Effector memory CD4-positive, alpha-beta T cell (primary cell): ENCODE measurements around the gene KLRC1.
"Not testable (repeated sequence)": the region's sequence is repeated elsewhere in the genome, so short reads cannot be mapped to it uniquely, and the experiment has no call there.

Experiments
- DNase-seq, 3 donors: peaks; one replicate each; pipeline ENCODE4 v3.0.0-alpha.2; 2020
- H3K27ac ChIP-seq: 2 replicates; pipeline ENCODE4 v1.7.0; 2013; ENCODE audit warnings: mild to moderate bottlenecking, low read length, moderate library complexity; ENCODE audit not compliant: insufficient read depth, poor library complexity, severe bottlenecking
- H3K27me3 ChIP-seq: replicated peaks from 2 replicates; pipeline ENCODE4 v1.7.0; 2013; ENCODE audit warnings: mild to moderate bottlenecking, low read length; ENCODE audit not compliant: insufficient read depth, control insufficient read depth, poor library complexity, severe bottlenecking
- H3K36me3 ChIP-seq: 2 replicates; pipeline ENCODE4 v1.7.0; 2013; ENCODE audit warnings: mild to moderate bottlenecking, low read length, moderate library complexity; ENCODE audit not compliant: control insufficient read depth, insufficient read depth
- H3K4me1 ChIP-seq: 2 replicates; pipeline ENCODE4 v1.7.0; 2013; ENCODE audit warnings: low read length, mild to moderate bottlenecking; ENCODE audit not compliant: control insufficient read depth, insufficient read depth, poor library complexity, severe bottlenecking
- H3K4me3 ChIP-seq: 2 replicates; pipeline ENCODE4 v1.7.0; 2013; ENCODE audit warnings: low read length, low read depth, mild to moderate bottlenecking; ENCODE audit not compliant: insufficient read depth, poor library complexity, severe bottlenecking
- H3K9me3 ChIP-seq: 2 replicates; pipeline ENCODE4 v1.7.0; 2013; ENCODE audit warnings: mild to moderate bottlenecking, low read length, moderate library complexity; ENCODE audit not compliant: control insufficient read depth

Gene KLRC1

DNA sequence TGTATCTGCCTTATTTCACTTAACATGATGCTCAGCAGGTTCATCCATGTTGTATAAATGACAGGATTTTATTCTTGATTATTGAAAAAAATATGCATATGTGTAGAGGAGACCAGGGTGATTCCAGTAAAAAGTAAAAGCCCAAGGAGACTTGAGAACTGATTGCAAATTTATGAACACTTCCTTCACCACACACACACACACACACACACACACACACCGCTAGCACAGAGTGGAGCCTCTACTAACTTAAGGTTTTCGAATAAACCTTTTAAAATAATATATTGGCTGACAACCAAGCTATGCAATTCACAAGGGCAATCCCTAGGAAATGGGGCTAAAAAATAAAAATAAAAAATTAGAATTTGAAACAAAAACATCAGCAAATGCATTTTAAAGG is 55.0 kb downstream of the KLRC1 start:
- Histone ChIP-seq H3K36me3 (no peaks in the 10 kb centered on the region), H3K9me3 (no peaks in the 10 kb centered on the region), H3K4me1 (no peaks in the 10 kb centered on the region), H3K27me3 (no peaks in the 10 kb centered on the region), H3K4me3 (no peak overlapping the region), H3K27ac (no peak overlapping the region)
- DNase-seq: no peak

DNA sequence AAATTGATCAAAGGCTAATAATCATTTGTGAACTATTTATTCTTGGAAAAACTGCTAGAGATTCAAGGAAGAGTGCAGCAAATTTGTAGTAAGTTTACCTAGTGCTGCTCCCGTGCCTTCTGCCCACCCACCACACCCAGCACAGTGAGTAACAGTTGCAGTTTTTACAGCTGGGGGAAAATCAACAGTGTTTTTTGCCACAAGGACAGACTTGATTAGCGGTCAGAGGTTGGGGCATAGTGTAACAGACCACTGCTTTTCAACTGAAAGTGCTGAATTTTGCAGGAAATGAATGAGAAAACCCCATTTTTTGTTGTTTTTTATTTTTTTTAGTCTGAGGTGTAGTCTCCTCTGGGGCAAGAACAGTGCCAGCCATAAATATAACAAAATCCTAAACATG is 55.9 kb downstream of the KLRC1 start:
- no peaks in the 10 kb centered on the region for H3K9me3 ChIP-seq
- H3K4me1 ChIP-seq: no peaks in the 10 kb centered on the region
- no peak overlapping the region for H3K27ac ChIP-seq
- DNase-seq: no peak
- no peaks in the 10 kb centered on the region for H3K27me3 ChIP-seq
- H3K4me3 ChIP-seq: no peak overlapping the region
- no peaks in the 10 kb centered on the region for H3K36me3 ChIP-seq

DNA sequence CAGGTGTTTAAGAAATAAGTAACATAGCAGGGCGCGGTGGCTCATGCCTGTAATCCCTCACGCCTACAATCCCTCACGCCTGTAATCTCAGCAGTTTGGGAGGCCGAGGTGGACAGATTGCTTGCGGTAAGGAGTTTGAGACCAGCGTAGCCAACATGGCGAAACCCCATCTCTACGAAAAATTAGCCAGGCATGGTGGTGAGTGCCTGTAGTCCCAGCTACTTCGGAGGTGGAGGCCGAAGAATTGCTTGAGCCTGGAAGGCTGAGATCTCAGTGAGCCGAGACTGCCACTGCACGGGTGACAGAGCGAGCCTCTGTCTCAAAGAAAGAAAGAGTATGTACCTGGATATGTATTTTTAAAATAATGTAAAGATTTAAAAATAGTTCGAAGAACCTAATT is 57.0 kb downstream of the KLRC1 start:
- H3K27me3 ChIP-seq, DNase-seq, H3K9me3 ChIP-seq, H3K4me1 ChIP-seq, H3K4me3 ChIP-seq, H3K36me3 ChIP-seq, H3K27ac ChIP-seq: not testable (repeated sequence)
